ENCODE measurements around the gene ABCC1.

The ABCC1 gene

GRCh38 chr16:16071631-16072244 is 122.3 kb downstream of the ABCC1 start:
- TF ChIP-seq EZH2phosphoT487 (IDR thresholded peaks at IDR 0.05; ENCODE audit: borderline replicate concordance), result no peak
- TF ChIP-seq CTCF (conservative IDR thresholded peaks at IDR 0.05; ENCODE audit: low read length), result no peak
- no peaks in the 10 kb centered on the region for H3F3A ChIP-seq (ENCODE audit: low read depth)
- H3K9ac ChIP-seq (ENCODE audit: low read depth, low read length, poor library complexity, severe bottlenecking), result no peak overlapping the region
- H3K9me2 ChIP-seq (replicated peaks; ENCODE audit: low read depth, low read length), result no peaks in the 10 kb centered on the region
- peaks cover 44% of the 10 kb centered on the region; the same call in 1 of the 2 replicates for H3K36me3 ChIP-seq (ENCODE audit: insufficient read depth, low read length)
- H4K20me1 ChIP-seq (ENCODE audit: insufficient read depth, low read length, poor library complexity, severe bottlenecking), result no peaks in the 10 kb centered on the region
- H3K9me3 ChIP-seq (ENCODE audit: insufficient read depth, low read depth, low read length), result no peaks in the 10 kb centered on the region
- no peak overlapping the region for H3K4me3 ChIP-seq (ENCODE audit: low read length, poor library complexity, severe bottlenecking)
- no peaks in the 10 kb centered on the region for H3K27me3 ChIP-seq (ENCODE audit: insufficient read depth, low read length, poor library complexity, severe bottlenecking)
- peaks cover 39% of the 10 kb centered on the region for H3K4me1 ChIP-seq (ENCODE audit: insufficient read depth, low read length, poor library complexity, severe bottlenecking)
- H2AFZ ChIP-seq (ENCODE audit: low read length), result no peak overlapping the region
- peaks cover 7% of the 10 kb centered on the region; the same call in 1 of the 2 replicates for H3K79me2 ChIP-seq (ENCODE audit: insufficient read depth, low read length)
- no peak overlapping the region for H3K4me2 ChIP-seq (ENCODE audit: low read depth, low read length, poor library complexity, severe bottlenecking)

- H2AFZ ChIP-seq (ENCODE audit: low read length), result no peak overlapping the region
- H3K27me3 ChIP-seq (ENCODE audit: insufficient read depth, low read length, poor library complexity, severe bottlenecking), result no peaks in the 10 kb centered on the region
- peak overlapping the region; percentile 69 for H3K9ac ChIP-seq (ENCODE audit: low read depth, low read length, poor library complexity, severe bottlenecking)
- H3K4me3 ChIP-seq (ENCODE audit: low read length, poor library complexity, severe bottlenecking), result no peak overlapping the region
- no peak overlapping the region for H3K4me2 ChIP-seq (ENCODE audit: low read depth, low read length, poor library complexity, severe bottlenecking)
- H3K79me2 ChIP-seq (ENCODE audit: insufficient read depth, low read length), result peaks cover 15% of the 10 kb centered on the region; the same call in 1 of the 2 replicates
- no peaks in the 10 kb centered on the region for H3K9me3 ChIP-seq (ENCODE audit: insufficient read depth, low read depth, low read length)
- H3F3A ChIP-seq (ENCODE audit: low read depth), result no peaks in the 10 kb centered on the region
- H3K4me1 ChIP-seq (ENCODE audit: insufficient read depth, low read length, poor library complexity, severe bottlenecking), result peaks cover 45% of the 10 kb centered on the region
- H3K9me2 ChIP-seq (replicated peaks; ENCODE audit: low read depth, low read length), result no peaks in the 10 kb centered on the region
- H4K20me1 ChIP-seq (ENCODE audit: insufficient read depth, low read length, poor library complexity, severe bottlenecking), result no peaks in the 10 kb centered on the region
- peaks cover 52% of the 10 kb centered on the region; the same call in 1 of the 2 replicates for H3K36me3 ChIP-seq (ENCODE audit: insufficient read depth, low read length)
- TF ChIP-seq EZH2phosphoT487 (IDR thresholded peaks at IDR 0.05; ENCODE audit: borderline replicate concordance) (no peak), CTCF (conservative IDR thresholded peaks at IDR 0.05; ENCODE audit: low read length) (no peak)
Measured at GRCh38 chr16:16073001-16073545, 123.7 kb downstream of the ABCC1 start.

GRCh38 chr16:16073891-16074881 is 124.8 kb downstream of the ABCC1 start:
- Histone ChIP-seq H3K79me2 (ENCODE audit: insufficient read depth, low read length) (peaks cover 15% of the 10 kb centered on the region; the same call in 1 of the 2 replicates), H4K20me1 (ENCODE audit: insufficient read depth, low read length, poor library complexity, severe bottlenecking) (no peaks in the 10 kb centered on the region), H3K27me3 (ENCODE audit: insufficient read depth, low read length, poor library complexity, severe bottlenecking) (no peaks in the 10 kb centered on the region), H3K9ac (ENCODE audit: low read depth, low read length, poor library complexity, severe bottlenecking) (peak overlapping the region; percentile 69), H2AFZ (ENCODE audit: low read length) (no peak overlapping the region), H3K4me2 (ENCODE audit: low read depth, low read length, poor library complexity, severe bottlenecking) (peak overlapping the region; percentile 72), H3K9me2 (replicated peaks; ENCODE audit: low read depth, low read length) (no peaks in the 10 kb centered on the region), H3K4me3 (ENCODE audit: low read length, poor library complexity, severe bottlenecking) (peak overlapping the region; percentile 44), H3K9me3 (ENCODE audit: insufficient read depth, low read depth, low read length) (no peaks in the 10 kb centered on the region), H3F3A (ENCODE audit: low read depth) (no peaks in the 10 kb centered on the region), H3K4me1 (ENCODE audit: insufficient read depth, low read length, poor library complexity, severe bottlenecking) (peaks cover 45% of the 10 kb centered on the region), H3K36me3 (ENCODE audit: insufficient read depth, low read length) (peaks cover 51% of the 10 kb centered on the region; the same call in 1 of the 2 replicates)
- TF ChIP-seq EZH2phosphoT487 (IDR thresholded peaks at IDR 0.05; ENCODE audit: borderline replicate concordance), result no peak
- 0 out of 2 replicates have a peak, but pooled peaks have one; percentile 19 for TF ChIP-seq CTCF (conservative IDR thresholded peaks at IDR 0.05; ENCODE audit: low read length)

All from Loucy (cell line).